ENCODE results near the gene ULBP3. TPM values are rescaled to one million over a fixed set of nuclear protein-coding genes. Genes with fewer than 3 reads are reported as not detected.
"Not testable (repeated sequence)": the region's sequence is repeated elsewhere in the genome, so short reads cannot be mapped to it uniquely, and the experiment has no call there.

ULBP3 gene
- total RNA-seq, 1 donor from 2014 or later: not detected

DNA sequence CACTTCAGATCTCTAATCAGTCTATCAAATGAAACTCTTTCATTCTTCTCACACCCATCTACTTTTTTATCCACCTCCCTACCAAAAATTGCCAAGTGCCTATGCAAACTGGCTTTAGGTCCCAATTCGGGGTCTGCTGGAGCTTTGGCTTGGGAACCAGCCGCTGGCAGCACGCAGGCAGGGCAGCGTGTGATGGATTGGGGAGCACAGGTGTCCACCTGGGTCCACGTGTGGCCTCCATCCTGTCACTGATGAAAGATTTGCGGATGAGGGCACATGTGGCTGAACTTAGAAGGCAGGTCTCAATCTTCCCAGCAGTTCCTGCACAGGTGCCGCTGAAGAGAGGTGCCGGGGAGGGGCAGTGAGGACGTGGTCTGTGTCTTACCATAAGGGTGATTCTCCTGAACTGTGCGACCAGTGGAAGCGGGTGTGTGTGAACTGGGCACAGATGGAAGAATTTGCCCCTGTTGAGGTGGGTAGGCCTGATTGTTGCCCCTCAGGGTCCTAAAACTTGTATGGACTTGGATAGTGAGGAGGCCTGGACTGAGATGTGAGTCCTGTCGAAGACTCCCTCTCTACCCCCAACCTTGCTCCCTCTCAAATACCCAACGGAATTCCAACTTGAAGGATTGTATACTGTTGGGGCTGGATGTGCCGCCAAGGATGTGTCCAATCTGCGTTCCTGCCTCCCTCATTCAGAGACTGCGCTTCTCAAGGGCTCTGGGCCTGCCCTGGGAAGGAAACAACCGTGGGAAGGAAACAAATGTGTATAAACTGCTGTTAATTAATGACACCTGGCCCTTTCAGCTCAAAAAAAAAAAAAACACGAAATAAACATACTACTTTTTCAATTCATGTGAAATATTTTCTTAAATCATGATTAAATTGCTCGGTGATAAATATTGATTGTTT lies 25.2 kb downstream of the ULBP3 start:
- no peak for DNase-seq (ENCODE audit: low spot score)

DNA sequence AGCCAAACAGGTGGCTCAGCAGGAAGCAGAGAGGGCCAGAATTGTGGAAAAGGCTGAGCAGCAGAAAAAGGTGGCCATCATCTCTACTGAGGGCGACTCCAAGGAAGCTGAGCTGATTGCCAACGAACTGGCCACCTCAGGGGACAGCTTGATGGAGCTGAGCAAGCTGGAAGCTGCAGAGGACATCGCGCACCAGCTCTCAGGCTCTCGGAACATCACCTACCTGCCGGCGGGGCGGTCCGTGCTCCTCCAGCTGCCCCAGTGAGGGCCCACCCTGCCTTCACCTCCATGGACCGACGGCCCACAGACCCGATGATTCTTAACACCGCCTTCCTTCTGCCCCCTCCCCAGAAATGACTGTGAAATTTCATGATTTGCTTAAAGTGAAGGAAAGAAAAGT lies 25.8 kb downstream of the ULBP3 start:
- DNase-seq (ENCODE audit: low spot score): no peak

DNA sequence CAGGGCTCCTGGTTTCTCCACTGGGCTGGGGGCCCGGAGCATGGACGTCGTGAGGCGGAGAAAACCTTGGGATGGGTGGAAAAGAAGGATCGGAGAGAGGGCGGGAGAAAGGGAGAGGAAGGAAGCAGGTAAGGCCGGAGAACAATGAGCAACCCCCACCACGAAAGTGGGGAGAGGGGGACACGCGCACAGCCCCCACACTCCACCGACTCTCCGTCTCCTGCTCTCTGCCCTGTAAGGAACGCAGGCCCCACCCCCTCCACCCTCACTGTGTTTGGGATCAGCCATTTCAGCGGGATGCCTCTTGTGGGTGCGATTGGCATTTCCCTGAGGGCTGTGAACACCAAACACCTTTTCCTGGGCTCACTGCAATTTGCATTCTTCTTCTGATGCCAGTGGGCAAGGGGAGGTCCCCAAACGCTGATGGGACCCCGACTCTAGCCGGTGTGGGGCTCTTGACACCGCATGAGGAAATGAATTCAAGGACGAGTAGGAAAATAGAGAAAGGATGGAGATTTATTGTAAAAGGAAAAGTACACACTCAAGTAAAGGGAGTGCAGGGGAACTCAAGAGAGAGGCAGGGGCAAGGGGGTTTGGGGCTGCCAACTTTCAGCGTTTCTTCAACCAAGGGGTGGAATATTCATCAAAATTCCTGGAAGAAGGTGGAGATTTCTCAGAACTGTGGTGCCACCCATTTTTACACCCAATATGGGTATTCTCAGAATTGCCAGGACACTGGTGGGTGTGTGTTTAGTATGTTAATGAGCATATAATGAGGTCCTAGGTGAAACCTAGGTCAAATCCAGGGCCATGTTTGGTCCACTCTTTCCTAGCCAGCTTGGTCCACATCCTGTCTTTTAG lies 30.5 kb downstream of the ULBP3 start:
- DNase-seq (ENCODE audit: low spot score): no peak

DNA sequence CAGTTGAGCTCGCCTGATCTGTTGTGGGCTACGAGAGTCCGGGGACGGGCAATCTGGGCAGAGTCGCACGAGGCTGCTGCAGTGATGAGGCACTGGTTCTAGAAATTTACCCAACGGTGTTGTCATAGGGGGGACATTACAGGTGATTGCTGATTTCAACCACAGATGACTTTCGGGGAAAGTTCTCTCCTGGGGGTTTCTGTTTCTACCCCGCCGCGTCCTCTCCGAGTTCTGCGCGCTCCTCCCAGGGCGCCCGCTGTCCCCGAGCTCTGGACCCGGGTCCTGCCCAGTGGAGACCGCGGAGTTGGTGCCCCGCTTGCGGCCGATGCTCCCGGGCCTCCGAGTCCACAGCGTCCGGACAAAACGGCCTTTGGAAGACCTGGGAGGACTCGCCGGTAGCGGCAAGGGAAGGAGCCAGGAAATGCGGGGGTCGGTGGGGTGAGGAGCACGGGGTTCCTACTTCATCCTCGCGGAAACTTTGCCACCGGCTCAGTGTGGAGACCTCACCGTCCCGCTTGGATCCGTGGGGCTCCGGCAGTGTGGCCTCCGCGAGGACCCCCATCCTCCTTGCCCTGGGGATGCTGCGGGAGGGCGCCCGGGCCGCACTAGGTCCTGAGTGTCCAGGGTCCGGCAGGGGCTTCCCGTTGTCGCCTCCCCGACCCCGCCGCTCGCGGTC lies 31.3 kb downstream of the ULBP3 start:
- no peak for DNase-seq (ENCODE audit: low spot score)

DNA sequence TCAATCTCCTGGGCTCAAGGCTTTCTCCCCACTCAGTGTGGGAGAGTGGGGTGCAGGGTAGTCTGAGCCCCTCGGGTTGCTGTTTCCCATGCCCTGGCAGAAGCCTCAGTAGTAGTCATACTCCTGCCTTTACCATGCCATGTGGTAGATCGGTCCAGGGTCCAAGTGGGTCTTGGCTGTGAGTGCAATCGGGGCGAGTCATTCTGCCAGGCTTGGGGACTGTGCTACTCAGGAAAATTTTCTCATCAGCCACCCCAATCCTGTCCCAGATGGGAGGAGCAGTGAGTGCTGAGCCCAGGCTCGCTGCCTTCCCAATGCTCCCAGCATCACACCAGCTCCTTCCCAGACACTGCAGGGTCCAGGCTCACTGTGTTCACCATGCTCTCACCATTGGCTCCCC lies 32.8 kb downstream of the ULBP3 start:
- no peak for DNase-seq (ENCODE audit: low spot score)

DNA sequence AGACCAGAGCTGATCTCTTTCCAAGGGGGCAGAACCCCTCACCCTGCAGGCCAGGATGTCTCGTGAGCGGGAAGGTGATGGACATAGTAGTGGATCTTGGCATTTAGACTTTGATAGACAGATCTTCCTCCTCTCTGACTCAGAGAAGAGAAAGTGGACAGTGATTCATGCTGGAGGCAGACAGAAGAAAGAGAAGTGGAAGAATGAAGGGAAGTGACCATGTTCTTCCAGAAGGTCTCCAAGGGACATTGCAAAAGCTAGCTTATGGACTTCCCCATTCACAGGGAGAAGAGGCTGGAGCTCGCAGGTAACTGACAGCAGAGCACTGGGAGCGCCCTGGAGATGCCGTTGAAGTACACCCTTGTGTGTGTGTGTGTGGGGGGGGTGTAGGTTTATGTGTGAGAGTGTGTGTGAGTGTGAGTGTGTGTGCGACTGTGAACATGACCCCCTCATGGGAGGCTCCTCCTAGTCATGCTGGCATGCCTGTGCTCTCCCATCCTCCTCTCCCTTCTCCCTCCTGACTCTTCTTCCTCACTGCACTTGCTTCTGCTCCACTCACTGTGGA lies 35.6 kb downstream of the ULBP3 start:
- DNase-seq (ENCODE audit: low spot score): no peak

DNA sequence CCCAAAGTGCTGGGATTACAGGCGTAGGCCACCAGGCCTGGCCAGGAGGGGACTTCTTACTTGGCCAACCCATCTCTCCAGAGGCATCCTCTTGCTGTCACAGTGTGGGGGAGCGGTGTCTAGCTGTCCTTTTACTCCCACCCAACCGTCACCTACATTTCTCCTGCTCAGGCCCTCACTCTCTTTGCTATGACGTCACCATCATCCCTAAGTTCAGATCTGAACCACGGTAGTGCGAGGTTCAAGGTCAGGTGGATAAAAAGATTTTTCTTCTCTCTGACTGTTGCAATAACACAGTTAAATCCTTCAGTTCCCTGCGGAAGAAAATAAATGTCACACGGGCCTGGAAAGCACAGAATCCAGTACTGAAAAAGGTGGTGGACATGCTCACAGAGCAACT lies 36.3 kb downstream of the ULBP3 start:
- no peak for DNase-seq (ENCODE audit: low spot score)

DNA sequence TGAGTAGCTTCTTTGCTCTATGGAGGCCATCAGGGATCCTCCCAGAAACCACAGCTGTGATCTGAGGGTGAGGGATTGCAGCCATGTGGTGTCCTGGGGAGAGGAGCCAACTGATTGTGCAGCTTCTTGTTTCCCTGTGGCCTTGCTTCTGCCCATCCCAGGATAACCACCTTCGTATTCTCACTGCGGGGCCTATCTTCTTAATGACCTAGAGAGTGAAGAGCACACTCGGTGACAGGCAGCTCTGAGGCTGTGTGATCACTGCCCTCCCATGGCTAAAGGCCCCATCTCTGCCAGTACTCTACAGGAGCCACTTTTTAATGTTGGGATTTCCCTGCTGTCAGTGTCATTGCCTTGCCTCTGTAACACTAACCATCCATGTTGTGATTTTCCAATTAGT lies 38.3 kb downstream of the ULBP3 start:
- no peak for DNase-seq (ENCODE audit: low spot score)

DNA sequence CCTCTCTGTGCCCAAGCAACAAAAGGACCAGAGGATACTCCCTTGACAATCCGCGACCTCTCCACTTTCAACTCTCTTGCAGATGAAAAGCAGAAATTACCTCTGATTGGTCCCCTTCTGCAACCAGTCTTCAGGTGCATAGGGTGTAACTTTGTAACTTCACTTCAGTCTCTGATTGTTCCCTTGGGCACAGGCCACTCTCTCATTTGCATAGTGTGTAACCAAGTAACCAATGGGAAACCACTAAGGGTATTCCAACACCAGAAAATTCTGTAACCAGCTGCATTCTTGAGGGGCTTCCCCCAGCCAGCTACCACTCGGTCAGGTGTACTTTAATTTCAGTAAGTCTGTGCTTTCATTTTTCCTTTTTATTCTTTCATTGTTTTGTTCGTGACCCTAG lies 39.2 kb downstream of the ULBP3 start:
- DNase-seq (ENCODE audit: low spot score): no peak

DNA sequence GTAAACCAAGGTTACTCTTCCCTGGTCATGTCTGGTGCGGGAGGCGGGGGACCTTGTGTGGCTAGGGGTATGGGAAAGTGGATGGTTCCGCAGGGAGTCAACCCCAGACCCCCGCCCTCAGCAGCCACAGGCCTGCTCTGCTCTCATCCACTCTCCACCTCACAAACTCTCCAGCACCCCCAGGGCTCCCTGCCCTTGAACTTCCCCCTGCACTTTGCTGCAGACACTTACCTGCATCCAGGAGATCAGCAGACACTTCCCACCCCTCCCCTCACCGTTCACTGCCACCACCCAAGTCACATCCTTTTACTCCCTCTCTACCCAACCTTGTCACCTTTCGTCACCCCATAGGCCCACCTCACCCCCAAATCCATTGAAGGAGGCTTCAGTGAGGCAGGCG lies 39.6 kb downstream of the ULBP3 start:
- no peak for DNase-seq (ENCODE audit: low spot score)

DNA sequence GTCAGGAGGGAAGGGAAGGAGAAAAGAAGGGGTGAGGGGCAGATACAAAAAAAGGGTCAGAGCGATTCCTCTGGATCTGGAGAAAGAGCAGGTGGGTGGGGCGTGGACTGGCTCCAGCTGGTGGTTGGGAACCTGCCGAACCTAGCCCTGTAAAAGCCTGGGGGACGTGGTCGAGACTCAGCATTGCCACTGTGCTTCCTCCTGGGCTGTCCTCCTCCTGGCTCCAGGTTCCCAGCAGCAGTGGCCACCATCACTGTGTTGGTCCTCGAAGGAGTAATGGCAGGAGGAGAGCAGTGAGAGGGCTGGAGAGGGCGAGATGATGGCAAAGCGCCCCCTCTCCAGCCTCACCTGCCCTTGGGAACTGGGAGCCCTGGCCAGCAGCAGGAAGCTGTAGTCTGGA lies 40.1 kb downstream of the ULBP3 start:
- DNase-seq (ENCODE audit: low spot score): no peak

DNA sequence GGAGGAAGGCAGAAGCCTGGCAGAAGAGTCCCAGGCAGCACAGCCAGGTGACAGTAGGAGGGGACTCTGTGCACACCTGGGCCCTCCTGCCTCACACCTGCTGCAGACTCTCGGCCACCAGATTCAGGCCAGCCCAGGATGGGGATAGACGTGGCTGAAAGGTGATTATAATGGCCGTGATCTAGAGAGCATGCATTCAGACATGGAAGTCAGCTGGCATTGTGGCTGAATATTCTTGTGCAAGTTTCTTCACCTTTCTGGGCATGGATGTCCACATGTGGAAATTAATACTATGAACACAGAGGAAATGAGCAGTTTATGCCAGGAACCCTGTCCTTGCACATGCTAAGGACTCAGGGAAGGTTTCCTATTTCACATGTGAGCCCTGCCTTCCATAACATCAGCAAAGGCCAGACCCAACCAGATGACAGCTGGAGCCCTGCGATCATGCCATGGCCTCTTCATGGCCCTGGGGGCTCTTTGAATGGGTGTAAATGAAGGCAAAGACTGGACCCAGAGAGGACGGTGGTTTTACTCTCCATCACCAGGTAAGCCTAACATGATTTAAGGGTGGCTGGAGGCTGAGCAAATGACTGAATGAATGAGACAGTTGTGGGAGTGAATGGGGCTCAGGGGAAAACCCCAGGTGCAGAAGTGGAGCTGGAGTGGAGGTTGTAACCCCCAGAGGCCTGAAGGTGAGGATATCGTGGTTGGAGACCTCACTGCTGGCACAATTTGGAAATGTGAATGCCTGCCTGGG lies 40.9 kb downstream of the ULBP3 start:
- no peak for DNase-seq (ENCODE audit: low spot score)

DNA sequence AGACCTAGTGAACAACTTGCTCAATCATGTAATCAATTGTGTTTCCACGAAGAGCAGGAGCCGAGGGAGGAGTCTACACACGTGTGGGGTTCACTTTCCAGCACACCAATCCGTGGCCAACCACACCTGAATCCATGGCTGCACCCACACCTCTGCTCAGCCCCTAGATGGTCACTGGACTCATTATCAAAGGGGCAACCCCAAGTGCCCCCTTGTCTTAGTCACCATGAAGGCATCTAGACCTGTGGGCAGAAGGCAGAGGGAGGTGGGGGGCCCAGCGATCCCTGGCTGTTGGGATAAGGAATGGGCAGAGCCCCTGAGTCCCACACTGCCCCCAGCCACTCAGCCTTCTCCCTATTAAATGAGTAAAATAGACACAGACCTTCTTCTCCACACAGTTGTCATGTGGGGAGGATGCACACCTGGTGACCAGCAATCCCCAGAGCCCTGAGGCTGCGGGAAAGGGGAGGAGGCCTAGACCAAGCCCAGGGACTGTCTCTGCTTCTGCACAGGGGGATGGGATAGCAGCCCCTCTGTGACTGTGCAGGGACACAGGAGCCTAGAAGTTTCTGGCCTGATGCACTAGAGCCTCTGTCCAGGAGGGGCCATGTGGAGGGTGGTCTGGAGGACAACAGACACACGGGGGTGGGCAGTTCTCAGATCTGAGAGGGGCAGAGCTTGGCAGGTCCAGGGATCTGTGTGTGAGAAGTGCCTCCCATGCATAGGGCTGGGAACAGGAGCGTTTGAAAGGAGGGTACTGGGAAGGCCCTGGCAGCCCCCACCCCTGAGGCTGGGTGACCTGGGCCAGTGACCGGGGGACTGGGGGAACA lies 41.7 kb downstream of the ULBP3 start:
- no peak for DNase-seq (ENCODE audit: low spot score)

DNA sequence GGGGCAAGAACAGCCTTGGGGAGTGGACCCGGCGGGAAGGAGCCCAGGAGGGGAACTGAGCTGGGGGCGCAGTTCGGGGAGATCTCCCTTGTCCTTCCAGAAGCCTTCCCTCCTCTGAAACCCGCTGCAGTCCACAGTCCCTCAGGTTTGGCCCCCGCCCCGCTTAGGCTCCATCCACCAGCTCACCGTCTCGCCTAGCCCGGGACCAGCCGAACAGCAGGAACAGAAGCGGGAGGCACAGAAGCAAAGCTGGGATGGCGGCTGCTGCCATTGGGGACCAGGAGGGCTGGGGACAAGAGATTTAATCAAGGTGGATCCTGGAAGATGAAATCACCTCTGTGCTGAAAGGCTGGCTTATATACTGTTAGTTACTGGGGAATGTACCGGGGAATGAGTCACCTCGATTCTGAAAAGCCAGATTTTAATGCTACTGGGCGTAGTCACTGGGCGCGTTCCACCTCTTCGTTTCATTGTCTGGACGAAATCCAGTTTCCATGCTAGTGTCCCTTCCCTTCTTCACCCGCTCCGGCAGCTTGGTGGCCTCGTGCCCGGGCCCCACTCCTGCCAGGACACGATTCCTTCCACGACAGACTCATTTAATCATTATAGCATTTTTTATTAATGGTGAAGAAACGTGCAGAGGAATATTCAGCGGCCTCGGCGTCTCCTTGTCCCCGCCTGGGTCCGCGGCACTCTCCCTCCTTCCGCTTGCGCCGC lies 43.6 kb downstream of the ULBP3 start, which contains the start of gene RAET1L:
RAET1L (minus strand) TSS at position 332 of the 717 bp plus-strand sequence; CDS start at position 271, 61 bp downstream.
- peak; percentile 68 for DNase-seq (ENCODE audit: low spot score)

DNA sequence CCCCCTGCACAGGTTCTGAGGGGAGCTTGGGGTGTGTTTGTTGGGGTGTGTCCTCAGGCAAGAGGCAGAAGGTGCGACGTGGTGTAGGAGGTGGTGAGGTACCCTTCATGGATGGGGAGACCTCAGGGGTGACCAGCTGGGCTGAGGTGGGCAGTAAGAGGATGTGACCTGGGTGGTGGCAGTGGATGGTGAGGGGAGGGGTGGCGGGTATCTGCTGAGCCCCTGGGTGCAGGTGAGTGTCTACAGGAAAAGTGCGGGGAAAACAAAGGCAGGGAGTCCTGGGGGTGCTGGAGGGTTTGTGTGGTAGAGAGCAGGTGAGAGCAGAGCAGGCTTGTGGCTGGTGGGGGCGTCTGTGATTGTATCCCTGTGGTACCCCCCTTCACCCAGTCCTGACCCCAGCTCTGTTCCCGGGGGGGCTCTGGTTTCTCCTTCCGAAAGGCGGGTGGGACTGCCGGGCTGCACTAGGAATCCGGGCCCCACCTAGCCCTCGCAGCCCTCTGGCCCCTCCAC lies 44.2 kb downstream of the ULBP3 start:
- no peak for DNase-seq (ENCODE audit: low spot score)

DNA sequence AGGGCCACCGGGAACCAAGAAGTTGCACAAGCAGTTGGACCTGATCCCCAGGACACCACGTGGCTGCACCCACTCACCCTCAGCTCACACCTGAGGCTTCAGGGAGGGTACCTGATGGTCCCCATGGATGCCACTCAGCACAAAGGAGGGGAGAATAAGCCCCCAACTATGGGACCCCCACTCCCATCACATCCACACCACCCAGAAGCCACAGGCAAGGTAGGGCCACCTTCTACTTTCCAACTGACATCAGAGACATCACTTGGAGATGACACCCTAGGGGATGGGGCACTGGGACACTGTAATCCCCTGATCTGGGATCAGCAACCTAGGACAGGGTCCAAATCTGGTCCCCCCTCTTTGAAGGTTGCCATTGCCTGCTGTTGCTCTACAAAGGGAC lies 44.9 kb downstream of the ULBP3 start:
- DNase-seq (ENCODE audit: low spot score): not testable (repeated sequence)

DNA sequence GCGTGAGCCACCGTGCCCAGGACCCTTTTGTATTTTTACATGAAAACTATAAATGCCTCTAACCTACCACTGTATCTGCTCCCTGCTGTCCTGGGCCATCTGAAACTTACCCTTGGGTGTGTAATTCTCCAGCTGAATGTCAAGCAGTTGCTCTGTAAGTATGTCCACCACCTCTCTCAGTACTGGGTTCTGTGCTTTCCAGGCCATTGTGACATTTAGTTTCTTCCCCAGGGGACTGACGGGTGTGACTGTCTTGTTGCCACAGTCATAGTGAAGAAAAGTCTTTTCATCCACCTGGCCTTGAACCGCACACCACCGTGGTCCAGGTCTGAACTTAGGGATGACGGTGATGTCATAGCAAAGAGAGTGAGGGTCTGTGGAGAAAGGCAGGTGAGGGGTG lies 47.1 kb downstream of the ULBP3 start:
- DNase-seq (ENCODE audit: low spot score): not testable (repeated sequence)

DNA sequence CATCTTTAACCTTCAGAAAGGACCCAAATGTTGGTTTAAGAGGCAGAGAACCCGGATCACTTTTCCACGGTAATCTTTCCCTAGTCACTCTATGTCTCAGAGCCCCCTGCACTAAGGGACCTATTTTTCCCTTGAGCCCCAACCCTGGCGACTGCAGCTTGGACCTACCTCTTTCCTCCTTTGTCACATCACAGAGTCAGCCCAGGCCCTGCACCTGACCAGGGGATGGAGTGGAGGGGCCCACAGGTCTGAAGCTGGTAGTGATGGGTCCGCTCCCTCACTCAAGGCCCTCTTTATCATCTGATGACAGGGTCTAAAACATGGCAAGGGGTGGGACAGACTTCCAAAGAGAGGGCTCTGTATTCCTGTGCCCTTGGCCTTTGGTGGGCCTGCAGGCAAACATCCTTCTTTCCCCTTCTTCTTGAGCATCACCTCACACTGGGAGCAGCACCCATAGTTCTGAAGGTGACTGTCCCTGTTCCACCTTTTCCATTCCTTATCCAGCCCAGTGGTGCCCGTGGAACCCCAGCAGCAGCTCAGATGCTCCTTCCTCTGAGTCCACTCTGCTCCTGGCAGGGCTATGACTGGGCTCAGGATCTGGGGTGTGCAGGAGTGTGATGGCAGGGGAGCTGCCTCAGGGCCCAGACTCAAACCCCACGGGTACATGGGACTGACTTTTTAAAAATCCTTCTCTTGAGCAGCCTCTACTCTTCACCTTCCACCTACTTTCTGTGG lies 49.9 kb downstream of the ULBP3 start:
- DNase-seq (ENCODE audit: low spot score): no peak

All from umbilical cord (tissue), 2 donors.